ENCODE results near the gene NHERF1. TPM values are rescaled to one million over a fixed set of nuclear protein-coding genes. Genes with fewer than 3 reads are reported as not detected.

NHERF1 gene
- total and polyA plus RNA-seq, 7 donors: 2.4 to 37.1 (median 4.9) TPM

- H3K4me1 ChIP-seq: no peaks in the 10 kb centered on the region
Observed at GRCh38 chr17:74782571-74782970, 34.1 kb downstream of the NHERF1 start.

GRCh38 chr17:74784125-74784810, 35.8 kb downstream of the NHERF1 start:
- 82 to 89% (median 89%) methylated on average over 5 of the region's 5 CpGs for WGBS, 3 donors
- H3K27me3 ChIP-seq (ENCODE audit: insufficient read depth in 3 of 3, low read length in 2 of 3): no peaks in the 10 kb centered on the region
- peaks cover 0 to 51% of the 10 kb centered on the region in 2 donors for H3K36me3 ChIP-seq (ENCODE audit: insufficient read depth in 1 of 2, low read depth in 1 of 2)
- no peak for DNase-seq
- H3K4me3 ChIP-seq: no peak overlapping the region
- intact Hi-C loops (cut with DNase I): no loop called here
- TF ChIP-seq CTCF (IDR thresholded peaks at IDR 0.05): no peak
- H3K4me1 ChIP-seq: no peaks in the 10 kb centered on the region
- H3K27ac ChIP-seq: no peak overlapping the region
- no peaks in the 10 kb centered on the region for H3K9me3 ChIP-seq
- no peak for ATAC-seq

More at GRCh38 chr17:74782571-74782970, 34.1 kb downstream of the NHERF1 start:
- whole genome bisulfite sequencing, 3 donors: 87 to 90% (median 89%) methylated on average over 5 of the region's 5 CpGs
- Histone ChIP-seq H3K36me3 (ENCODE audit: insufficient read depth in 1 of 2, low read depth in 1 of 2) (peaks cover 0 to 52% of the 10 kb centered on the region in 2 donors), H3K4me3 (no peak overlapping the region), H3K9me3 (no peaks in the 10 kb centered on the region), H3K27ac (no peak overlapping the region), H3K27me3 (ENCODE audit: insufficient read depth in 3 of 3, low read length in 2 of 3) (no peaks in the 10 kb centered on the region)
- no peak for ATAC-seq
- DNase-seq: no peak
- no peak for TF ChIP-seq CTCF (IDR thresholded peaks at IDR 0.05)
- intact Hi-C loops (cut with DNase I): no loop called here

- Histone ChIP-seq H3K27ac (no peak overlapping the region), H3K27me3 (ENCODE audit: insufficient read depth in 3 of 3, low read length in 2 of 3) (no peaks in the 10 kb centered on the region), H3K4me3 (no peak overlapping the region), H3K4me1 (no peaks in the 10 kb centered on the region), H3K9me3 (no peaks in the 10 kb centered on the region), H3K36me3 (ENCODE audit: insufficient read depth in 1 of 2, low read depth in 1 of 2) (peaks cover 0 to 48% of the 10 kb centered on the region in 2 donors)
- intact Hi-C loops (cut with DNase I): no loop called here
- ATAC-seq (no peak), DNase-seq (no peak)
- 73 to 87% (median 81%) methylated on average over 21 of the region's 21 CpGs for WGBS, 3 donors
- no peak for TF ChIP-seq CTCF (IDR thresholded peaks at IDR 0.05)
Observed at GRCh38 chr17:74785096-74785980, 36.9 kb downstream of the NHERF1 start.

- ATAC-seq: no peak
- Histone ChIP-seq H3K4me1 (no peaks in the 10 kb centered on the region), H3K36me3 (ENCODE audit: insufficient read depth in 1 of 2, low read depth in 1 of 2) (peaks cover 0 to 47% of the 10 kb centered on the region in 2 donors), H3K27me3 (ENCODE audit: insufficient read depth in 3 of 3, low read length in 2 of 3) (no peaks in the 10 kb centered on the region), H3K4me3 (no peak overlapping the region), H3K27ac (no peak overlapping the region), H3K9me3 (no peaks in the 10 kb centered on the region)
- DNase-seq: no peak
- no peak for TF ChIP-seq CTCF (IDR thresholded peaks at IDR 0.05)
- intact Hi-C loops (cut with DNase I): no loop called here
- WGBS, 3 donors: 90 to 92% (median 91%) methylated on average over 9 of the region's 9 CpGs
Observed at GRCh38 chr17:74785981-74786360, 37.5 kb downstream of the NHERF1 start.

All from psoas muscle (tissue), 8 donors.